ENCODE measurements around the gene ZNF217. TPM values are rescaled to one million over a fixed set of nuclear protein-coding genes. Genes with fewer than 3 reads are reported as not detected.
A peak's percentile ranks its signal among the peaks of the same experiment; 100 is the strongest.

ZNF217 gene
- total RNA-seq, 2 experiments from 2014 or later = 39.7 to 68.4 TPM

- Histone ChIP-seq H3K4me2 (ENCODE audit: low read length) (peak overlapping the region; percentile 75), H3K9me2 (ENCODE audit: insufficient read depth, low read length) (no peaks in the 10 kb centered on the region), H2AFZ (ENCODE audit: low read length) (peak overlapping the region; percentile 92), H3K9me3 (ENCODE audit: low read length) (no peaks in the 10 kb centered on the region), H3K4me3 (ENCODE audit: low read depth, low read length, poor library complexity, severe bottlenecking) (peak overlapping the region; percentile 67), H3K36me3 (ENCODE audit: insufficient read depth, low read length) (no peaks in the 10 kb centered on the region), H3K4me1 (ENCODE audit: insufficient read depth, low read length, poor library complexity, severe bottlenecking) (peaks cover 51% of the 10 kb centered on the region), H4K20me1 (ENCODE audit: insufficient read depth, low read length) (no peaks in the 10 kb centered on the region), H3K79me2 (ENCODE audit: insufficient read depth, low read depth, low read length) (peaks cover 6% of the 10 kb centered on the region; the same call in 1 of the 2 replicates), H3K27ac (ENCODE audit: low read depth, low read length, poor library complexity, severe bottlenecking) (peak overlapping the region; percentile 83)
- POLR2A ChIA-PET = interaction anchor here (0.5 to 3.2 kb wide), 25 partner anchors 7 to 325 kb away, joined by 3 to 50 read pairs (median 4); partner anchors contain the start of gene ZNF217
- intact Hi-C loops (cut with micrococcal nuclease; ENCODE audit: unreplicated experiment) = no loop called here
- peak; percentile 82 for DNase-seq (ENCODE audit: low spot score)
- TF ChIP-seq EZH2phosphoT487 (IDR thresholded peaks at IDR 0.05; ENCODE audit: borderline replicate concordance, low read depth, low read length) (no peak), CTCF (conservative IDR thresholded peaks at IDR 0.05; ENCODE audit: low read length) (no peak)
- BruUV-seq (replicated peaks) = TSS peak; percentile 95
- CTCF ChIA-PET (ENCODE audit: unreplicated experiment) = interaction anchor here (0.8 to 2.3 kb wide), 2 partner anchors 12 to 330 kb away, joined by 3 to 7 read pairs; no protein-coding TSS in a partner anchor
These were observed 16.1 kb upstream of the ZNF217 start for GRCh38 chr20:53609491-53610445.

- Histone ChIP-seq H3K9me3 (ENCODE audit: low read length) (no peaks in the 10 kb centered on the region), H3K4me3 (ENCODE audit: low read depth, low read length, poor library complexity, severe bottlenecking) (peak overlapping the region; percentile 67), H3K79me2 (ENCODE audit: insufficient read depth, low read depth, low read length) (peaks cover 6% of the 10 kb centered on the region; the same call in 1 of the 2 replicates), H3K9me2 (ENCODE audit: insufficient read depth, low read length) (no peaks in the 10 kb centered on the region), H3K4me2 (ENCODE audit: low read length) (peak overlapping the region; percentile 75), H3K36me3 (ENCODE audit: insufficient read depth, low read length) (no peaks in the 10 kb centered on the region), H4K20me1 (ENCODE audit: insufficient read depth, low read length) (no peaks in the 10 kb centered on the region), H3K27ac (ENCODE audit: low read depth, low read length, poor library complexity, severe bottlenecking) (peak overlapping the region; percentile 83), H2AFZ (ENCODE audit: low read length) (peak overlapping the region; percentile 92; the same call in 1 of the 2 replicates), H3K4me1 (ENCODE audit: insufficient read depth, low read length, poor library complexity, severe bottlenecking) (peaks cover 51% of the 10 kb centered on the region)
- no peak for DNase-seq (ENCODE audit: low spot score)
- TF ChIP-seq CTCF (conservative IDR thresholded peaks at IDR 0.05; ENCODE audit: low read length) = no peak
- TF ChIP-seq EZH2phosphoT487 (IDR thresholded peaks at IDR 0.05; ENCODE audit: borderline replicate concordance, low read depth, low read length) = no peak
- POLR2A ChIA-PET = interaction anchor here (0.5 to 3.2 kb wide), 11 partner anchors 14 to 326 kb away, joined by 3 to 50 read pairs (median 4); partner anchors contain the start of gene ZNF217
- intact Hi-C loops (cut with micrococcal nuclease; ENCODE audit: unreplicated experiment) = no loop called here
- no TSS peak for BruUV-seq (replicated peaks)
- CTCF ChIA-PET (ENCODE audit: unreplicated experiment) = no interaction called here
These were observed 15.1 kb upstream of the ZNF217 start for GRCh38 chr20:53608456-53609452.

Measured in OCI-LY7 (cell line).